H4 (cell line): ENCODE measurements around the gene HELZ. TPM values are rescaled to one million over a fixed set of nuclear protein-coding genes. Genes with fewer than 3 reads are reported as not detected.
"Not testable (repeated sequence)": the region's sequence is repeated elsewhere in the genome, so short reads cannot be mapped to it uniquely, and the experiment has no call there.

Source experiments
- DNase-seq: peaks from one replicate; pipeline ENCODE4 v3.0.0-alpha.2; 2015; ENCODE audit warnings: low spot score
- total RNA-seq: library from RNA; depleted of rRNA; stranded (reverse); fragments of >200 nt; shearing (Covaris generic); gene quantifications from 2 replicates; pipeline ENCODE4 v1.2.3, GENCODE V29; 2014

The HELZ gene
- total RNA-seq, 1 experiment from 2014 or later, result 21.7 TPM

- DNase-seq, result no peak
These were observed 194.4 kb downstream of the HELZ start for GRCh38 chr17:67050471-67051154.

DNA sequence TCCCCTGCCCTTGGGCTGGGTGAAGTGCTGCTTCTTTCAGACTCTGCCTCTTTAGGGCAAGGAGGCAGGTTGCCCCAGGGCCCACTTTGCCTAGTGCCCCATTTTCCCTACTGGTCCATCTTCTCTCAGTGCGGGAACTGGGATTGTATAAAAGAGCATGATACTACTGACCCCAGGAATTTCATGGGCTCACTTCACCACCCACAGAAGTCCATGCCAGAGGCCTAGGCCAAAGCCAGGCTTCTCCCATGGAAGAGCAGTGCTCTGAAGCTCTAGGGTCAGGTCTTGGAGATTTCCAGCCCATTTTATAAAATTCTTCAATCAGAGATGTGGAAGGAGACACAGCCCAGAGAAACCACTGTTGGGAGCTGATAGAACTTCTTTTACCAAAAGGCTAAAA, 194.9 kb downstream of the HELZ start:
- DNase-seq, result no peak

DNA sequence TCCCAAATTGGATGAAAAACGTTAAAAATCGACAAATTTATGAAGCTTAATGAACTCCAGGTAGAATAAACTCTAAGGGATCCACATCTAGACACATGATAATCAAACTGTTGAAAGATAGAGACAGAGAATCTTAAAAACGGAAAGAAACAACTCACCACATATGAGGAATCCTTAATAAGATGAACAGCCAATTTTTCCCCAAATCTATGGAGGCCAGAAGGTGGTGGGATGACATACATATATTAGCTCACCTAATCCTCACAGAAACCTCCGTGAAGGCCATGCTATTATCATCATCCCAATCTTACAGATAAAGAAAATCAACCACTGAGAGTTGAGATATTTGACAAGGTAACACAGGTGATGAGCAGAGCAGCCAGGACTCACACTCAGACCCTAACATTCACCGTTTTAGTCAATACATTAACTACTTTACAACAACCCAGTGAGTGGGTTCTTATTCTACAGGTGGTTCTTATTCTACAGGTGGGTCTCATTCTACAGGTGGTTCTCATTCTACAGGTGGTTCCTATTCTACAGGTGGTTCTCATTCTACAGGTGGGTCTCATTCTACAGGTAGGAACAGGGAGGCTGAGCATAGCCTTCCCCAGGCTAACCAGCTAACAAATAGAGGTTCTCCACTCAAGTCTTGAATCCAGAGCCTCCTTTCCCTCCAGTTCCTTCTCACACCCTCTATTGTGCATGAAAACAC, 195.8 kb downstream of the HELZ start:
- DNase-seq, result no peak

DNA sequence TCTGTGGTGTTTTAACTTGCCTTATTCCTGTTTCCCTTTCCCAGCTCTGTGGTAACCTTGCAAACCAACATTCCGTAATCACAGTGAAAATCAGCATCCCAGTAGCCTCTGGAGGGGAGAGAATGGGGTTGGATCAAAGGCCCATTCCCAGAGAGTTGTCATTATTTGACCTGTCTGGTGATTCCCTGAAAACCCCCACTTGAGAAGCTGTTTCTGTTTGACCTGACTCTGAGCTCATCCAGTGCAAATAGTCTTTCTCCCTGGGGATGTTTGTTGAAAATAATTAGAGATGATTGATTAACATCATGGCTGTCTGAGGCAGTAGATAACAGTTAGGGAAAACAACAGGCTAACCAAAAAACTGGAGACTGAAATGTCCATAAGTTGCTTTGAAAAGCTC, 197.6 kb downstream of the HELZ start:
- DNase-seq, result no peak

GRCh38 chr17:67046398-67046797, 198.6 kb downstream of the HELZ start:
- no peak for DNase-seq

DNA sequence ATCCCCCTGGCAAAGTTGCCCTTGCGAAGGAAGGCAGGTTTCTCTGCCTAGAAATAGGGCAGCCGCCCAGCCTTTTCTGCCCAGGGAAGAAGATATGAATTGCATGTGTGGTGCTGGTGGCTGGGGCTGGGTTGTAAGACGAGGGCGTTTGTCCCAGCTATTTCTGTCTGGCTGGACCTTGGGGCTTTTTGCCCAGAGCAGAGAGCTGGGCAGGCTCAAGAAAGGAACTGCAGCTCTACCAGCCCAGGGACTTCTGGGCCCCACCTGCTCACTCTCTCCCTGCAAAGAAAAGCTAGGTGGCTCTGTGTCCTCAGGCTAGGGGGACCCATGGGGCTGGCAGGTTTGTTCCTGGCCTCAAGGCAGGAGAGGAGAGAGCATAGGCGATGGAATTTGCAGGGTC, 200.1 kb downstream of the HELZ start:
- DNase-seq, result no peak

DNA sequence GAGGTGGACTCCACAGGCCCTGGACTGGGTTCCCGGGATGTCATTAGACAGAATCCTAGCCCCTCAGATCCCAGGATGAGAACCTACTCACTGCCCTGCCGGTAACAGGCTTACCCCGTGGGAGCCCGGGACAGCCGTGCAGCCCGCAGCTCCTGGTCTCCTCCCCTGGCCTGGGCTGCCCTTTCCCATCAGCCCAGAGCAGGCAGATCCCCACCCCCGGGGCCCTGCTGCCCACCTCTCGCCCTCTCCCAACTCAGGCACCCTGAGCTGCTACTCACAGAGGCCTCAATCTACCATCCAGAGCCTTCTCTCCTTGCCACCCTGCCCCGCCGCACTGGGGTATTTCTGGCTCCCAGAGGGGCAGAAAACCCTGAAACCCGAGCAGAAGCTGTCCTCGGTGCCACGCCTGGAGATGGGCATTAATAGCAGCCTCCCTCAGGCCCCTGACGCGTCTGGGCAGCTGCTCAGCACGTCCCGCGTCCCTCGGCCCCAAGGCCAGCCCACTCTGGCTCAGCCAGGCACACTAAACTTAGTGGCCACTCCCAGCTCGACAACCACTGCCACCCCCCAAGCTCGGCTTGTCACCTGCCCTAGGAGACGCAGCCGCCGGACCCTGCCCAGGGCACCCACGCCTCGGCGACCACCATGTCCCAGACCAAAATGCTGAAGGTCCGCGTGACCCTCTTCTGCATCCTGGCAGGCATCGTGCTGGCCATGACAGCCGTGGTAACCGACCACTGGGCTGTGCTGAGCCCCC, 200.8 kb downstream of the HELZ start, which contains the start of gene CACNG1:
Gene CACNG1, plus strand, starts transcription at position 539 of the 757 bp plus-strand sequence. Its CDS starts 107 bp downstream, at position 646.
- DNase-seq, result no peak

DNA sequence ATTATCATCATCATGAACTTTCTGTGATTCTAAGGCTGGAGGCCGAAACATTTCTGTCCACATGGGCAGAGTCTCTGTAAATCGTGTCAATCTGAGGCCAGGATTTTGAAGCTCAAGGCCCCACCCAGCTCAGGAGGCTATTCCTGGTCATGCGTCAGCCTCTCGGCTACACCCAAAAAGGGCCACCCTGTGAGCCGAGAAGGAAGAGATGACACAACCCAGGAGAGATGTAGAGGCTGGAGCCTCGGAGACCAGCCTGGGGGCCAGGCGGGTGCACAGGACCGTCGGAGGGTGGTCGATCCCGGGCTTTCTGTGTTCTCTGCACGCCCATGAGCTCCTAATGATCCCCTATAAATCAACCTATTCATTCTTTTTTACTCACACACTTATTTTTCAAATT, 201.7 kb downstream of the HELZ start:
- no peak for DNase-seq

DNA sequence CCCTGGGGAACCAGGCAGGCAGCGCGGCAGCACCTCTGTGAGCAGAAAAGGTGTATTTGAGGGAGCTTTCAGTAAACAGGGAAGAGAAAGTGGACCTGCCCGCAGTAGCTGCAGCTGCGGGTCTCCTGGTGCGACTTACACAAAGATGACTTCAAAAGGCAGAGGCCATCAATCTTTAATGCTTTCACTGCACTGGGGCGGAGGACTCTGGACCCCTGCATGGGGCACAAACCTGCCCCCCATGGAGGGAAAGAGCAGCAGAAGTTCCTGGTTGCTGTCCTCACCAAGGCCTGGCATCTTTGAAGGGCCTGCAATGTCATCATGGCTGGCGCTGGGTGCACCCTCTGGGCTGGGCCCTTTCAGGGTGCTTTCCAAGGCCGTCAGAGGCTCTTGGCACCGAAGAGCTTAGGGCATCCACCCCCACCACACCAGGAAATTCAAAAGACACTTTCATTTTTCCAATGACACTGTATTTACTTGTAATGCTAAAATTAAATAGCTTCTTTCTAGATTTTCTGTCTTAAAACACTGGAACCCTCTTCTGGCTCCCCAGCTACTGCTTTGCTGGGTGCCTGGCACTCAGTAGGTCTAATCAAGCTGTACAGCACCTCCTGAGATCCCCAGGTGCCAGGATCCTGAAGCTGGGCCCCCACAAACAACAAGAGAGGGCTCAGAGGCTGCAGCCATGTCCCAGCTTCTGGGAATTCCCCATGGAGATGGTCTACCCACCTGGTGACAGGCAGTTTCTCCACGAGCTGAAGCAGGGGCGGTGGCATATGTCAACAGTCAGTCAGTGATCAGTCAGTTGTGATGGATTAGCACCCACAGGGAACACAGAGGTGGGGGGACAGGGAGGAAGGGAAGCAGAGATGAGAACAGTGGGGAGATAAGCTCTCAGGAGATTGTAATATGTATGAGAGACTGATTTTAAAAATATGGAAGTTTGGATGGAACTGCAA, 202.8 kb downstream of the HELZ start:
- no peak for DNase-seq

DNA sequence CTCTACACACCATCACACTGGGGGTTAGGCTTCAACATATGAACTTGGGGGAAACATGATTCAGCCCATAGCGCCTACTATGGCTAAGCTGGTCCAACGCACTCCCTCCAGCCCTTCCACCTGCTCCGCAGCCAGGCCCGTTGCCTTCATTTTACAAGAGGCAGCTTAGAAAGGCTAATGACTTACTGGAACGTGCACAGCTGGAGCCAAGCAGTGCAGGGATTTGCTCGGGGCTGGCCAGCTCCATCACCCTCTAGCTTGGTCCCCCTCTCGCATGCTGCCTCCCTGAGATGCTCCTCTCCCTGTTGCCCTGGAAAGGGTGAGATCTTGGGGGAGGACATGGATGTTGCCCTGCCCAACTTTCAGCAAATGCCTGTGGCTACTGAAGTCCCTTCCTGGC, 203.5 kb downstream of the HELZ start:
- no peak for DNase-seq

DNA sequence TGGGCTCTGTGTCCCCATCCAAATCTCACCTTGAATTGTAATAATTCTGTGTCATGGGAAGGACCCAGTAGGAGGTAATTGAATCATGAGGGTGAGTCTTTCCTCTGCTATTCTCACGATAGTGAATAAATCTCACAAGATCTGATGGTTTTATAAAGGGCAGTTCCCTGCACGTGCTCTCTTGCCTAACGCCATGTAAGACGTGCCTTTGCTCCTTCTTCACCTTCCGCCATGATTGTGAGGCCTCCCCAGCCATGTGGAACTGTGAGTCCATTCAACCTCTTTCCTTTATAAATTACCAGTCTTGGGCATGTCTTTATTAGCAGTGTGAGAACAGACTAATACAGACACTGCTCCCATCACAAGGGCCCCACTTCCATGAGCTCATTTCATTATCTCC, 203.9 kb downstream of the HELZ start:
- not testable (repeated sequence) for DNase-seq

DNA sequence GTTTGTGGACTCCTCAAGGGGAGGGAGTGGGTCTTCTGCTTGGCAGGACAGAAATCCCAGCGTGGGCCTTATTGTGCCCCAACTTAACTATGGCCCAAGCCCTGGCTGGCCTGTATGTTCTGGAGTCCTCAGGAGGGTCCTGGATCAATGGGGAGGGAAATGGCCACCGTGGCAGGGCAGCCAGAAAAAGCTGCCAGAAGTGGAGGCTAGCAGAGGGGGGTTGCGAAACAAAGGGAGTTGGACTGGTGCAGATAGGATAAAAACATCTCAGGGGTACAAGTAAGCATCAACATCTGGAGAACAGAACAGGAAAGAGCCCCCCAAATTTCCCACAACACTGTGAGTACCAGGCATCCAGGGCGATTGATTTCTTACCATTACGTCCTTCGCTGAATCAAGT, 204.3 kb downstream of the HELZ start:
- no peak for DNase-seq

DNA sequence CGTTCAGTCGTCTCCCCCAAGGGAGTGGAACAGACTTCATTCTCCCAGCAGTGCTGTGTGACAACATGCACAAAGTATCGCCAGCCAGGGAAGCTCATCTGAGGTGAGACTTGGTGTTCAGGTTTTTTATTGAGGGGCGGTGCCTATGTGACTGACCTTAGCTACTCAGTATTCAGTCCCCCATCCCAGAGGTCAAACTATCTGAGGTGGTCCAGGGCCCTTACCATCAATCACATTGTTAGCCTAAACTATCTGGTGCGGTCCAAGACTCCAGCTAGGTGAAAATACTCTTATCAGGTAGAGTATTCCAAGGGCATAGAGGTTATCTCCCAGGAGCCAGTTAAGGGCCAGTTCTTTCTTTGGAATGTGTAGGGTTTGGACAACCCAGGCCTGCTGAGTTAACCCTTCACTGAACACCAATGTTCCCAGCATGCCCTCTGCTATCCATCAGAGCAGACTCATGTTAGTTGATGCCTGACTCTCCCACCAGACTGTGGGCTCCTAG, 206.1 kb downstream of the HELZ start:
- no peak for DNase-seq

- DNase-seq, result no peak
These were observed 209.6 kb downstream of the HELZ start for GRCh38 chr17:67035131-67036083.

DNA sequence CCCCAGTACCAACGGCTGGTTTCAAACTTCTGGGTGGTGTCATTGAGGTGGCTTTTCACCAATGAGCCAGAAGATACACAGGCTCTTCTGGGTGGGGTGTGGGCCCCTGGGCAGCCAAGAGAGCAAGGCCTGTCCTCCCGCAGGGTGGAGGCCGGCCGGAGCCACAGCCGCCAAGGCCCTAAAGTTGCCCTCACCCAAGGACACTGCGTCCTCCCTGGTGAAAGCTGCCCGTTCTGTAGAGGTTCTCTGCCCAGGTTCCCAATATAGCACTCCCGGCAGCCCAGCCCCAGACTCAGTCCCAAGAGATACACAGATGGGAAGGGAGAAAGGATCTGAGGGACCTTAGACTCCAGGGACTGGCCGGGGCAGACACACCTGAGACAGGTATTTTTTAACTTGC, 211.4 kb downstream of the HELZ start:
- no peak for DNase-seq

DNA sequence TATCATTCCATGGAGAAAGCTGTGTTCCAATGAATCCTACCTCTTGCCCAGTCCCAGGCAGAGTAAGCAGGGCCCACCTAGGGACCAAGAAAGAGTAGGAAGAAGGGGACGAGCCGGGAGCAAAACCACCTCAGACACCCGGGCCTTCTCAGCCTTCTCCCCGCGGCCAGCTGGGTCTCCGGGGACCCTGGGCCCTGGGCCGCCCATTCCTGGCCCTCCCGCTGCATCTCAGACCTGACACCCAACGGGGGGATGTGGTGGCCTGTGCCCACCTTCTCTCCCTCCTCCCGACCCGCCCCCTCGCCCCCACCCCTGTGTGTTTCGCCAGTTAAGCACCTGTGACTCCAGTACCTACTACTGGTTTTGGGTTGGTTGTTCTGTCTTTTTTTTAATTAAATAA, 212.0 kb downstream of the HELZ start:
- DNase-seq, result no peak

DNA sequence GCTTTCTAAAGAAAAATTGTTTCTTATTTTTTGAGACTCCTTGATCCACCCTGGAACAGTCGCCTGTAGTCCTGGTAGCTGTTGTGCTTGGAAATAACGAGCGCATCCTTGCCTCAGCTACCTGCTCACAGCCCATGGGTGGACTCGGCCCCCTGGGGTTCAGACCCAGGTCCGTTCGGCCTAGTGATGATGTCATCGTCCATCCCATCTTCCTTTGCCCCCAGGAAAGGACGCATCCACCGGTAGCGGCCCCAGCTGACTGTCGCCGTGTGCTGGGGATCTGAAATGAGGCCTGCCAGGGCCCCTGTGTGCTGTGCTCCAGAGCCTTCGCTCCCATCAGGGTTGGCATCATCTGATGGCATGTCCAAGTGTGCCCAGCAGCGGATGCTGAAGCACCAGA, 212.6 kb downstream of the HELZ start:
- no peak for DNase-seq

DNA sequence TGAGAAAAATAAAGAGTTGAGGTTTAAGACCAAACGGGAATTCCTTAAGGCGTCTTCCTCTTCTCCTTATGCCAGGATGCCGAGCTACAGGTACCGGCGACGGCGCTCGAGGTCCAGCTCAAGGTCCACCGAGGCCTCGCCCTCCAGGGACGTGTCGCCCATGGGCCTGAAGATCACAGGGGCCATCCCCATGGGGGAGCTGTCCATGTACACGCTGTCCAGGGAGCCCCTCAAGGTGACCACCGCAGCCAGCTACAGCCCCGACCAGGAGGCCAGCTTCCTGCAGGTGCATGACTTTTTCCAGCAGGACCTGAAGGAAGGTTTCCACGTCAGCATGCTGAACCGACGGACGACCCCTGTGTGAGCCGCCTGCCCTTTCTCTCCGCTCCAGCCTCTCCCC, 214.4 kb downstream of the HELZ start:
- DNase-seq, result no peak

GRCh38 chr17:67027031-67027628, 217.9 kb downstream of the HELZ start:
- DNase-seq, result peak; percentile 30

DNA sequence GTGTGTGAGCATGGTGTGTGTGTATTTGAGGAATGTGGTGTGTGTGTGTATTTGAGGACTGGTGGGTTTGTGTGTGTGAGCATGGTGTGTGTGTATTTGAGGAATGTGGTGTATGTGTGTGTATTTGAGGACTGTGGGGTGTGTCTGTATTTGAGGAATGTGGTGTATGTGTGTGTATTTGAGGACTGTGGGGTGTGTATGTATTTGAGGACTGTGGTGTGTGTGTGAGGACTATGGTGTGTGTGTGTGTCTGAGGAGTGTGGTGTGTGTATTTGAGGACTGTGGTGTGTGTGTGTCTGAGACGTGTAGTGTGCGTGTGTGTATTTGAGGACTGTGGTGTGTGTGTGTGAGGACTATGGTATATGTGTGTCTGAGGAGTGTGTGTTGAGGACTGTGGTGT, 218.7 kb downstream of the HELZ start:
- no peak for DNase-seq
